ENCODE results near the gene VIPR1. TPM values are rescaled to one million over a fixed set of nuclear protein-coding genes. Genes with fewer than 3 reads are reported as not detected.

VIPR1 gene
- total RNA-seq, 1 donor = 5.6 TPM

GRCh38 chr3:42514876-42515275 is 12.4 kb downstream of the VIPR1 start:
- DNase-seq (ENCODE audit: low read depth) = no peak
- TF ChIP-seq, protein P1, sequence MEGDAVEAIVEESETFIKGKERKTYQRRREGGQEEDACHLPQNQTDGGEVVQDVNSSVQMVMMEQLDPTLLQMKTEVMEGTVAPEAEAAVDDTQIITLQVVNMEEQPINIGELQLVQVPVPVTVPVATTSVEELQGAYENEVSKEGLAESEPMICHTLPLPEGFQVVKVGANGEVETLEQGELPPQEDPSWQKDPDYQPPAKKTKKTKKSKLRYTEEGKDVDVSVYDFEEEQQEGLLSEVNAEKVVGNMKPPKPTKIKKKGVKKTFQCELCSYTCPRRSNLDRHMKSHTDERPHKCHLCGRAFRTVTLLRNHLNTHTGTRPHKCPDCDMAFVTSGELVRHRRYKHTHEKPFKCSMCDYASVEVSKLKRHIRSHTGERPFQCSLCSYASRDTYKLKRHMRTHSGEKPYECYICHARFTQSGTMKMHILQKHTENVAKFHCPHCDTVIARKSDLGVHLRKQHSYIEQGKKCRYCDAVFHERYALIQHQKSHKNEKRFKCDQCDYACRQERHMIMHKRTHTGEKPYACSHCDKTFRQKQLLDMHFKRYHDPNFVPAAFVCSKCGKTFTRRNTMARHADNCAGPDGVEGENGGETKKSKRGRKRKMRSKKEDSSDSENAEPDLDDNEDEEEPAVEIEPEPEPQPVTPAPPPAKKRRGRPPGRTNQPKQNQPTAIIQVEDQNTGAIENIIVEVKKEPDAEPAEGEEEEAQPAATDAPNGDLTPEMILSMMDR (IDR thresholded peaks at IDR 0.05; ENCODE audit: insufficient read depth, low read length) = no peak
- H3K4me3 ChIP-seq (ENCODE audit: low read depth, low read length) = no peak overlapping the region

DNA sequence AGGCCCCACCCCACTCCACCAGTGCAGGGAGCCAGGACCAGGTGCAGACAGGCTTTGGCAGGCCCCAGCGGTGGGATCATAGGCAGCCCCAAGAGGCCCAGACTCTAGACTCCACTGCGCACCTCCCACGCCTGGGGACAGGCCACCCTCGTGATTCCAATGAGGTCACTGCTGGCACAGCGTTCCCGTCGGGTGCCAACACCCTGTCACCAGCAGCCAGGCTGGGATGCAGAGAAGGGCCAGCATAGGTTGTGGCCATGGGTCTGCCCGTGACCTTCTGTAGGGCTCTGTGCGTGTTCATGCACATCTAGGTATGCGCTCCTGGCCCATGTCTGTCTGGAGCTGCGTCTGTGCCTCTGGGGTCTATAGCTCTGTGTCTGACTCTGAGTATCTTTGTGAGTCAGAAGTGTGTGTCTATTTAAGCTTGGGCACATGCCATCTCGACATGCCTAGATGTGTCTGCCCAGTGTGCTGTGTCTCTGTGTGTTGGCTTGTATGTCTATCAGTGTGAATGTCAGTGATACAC is 13.0 kb downstream of the VIPR1 start:
- no peak overlapping the region for H3K4me3 ChIP-seq (ENCODE audit: low read depth, low read length)
- peak; percentile 7 for DNase-seq (ENCODE audit: low read depth)
- TF ChIP-seq, protein P1 (IDR thresholded peaks at IDR 0.05; ENCODE audit: insufficient read depth, low read length) = no peak

GRCh38 chr3:42515976-42516375 is 13.5 kb downstream of the VIPR1 start:
- H3K4me3 ChIP-seq (ENCODE audit: low read depth, low read length) = no peak overlapping the region
- TF ChIP-seq, protein P1 (IDR thresholded peaks at IDR 0.05; ENCODE audit: insufficient read depth, low read length) = no peak
- DNase-seq (ENCODE audit: low read depth) = no peak

DNA sequence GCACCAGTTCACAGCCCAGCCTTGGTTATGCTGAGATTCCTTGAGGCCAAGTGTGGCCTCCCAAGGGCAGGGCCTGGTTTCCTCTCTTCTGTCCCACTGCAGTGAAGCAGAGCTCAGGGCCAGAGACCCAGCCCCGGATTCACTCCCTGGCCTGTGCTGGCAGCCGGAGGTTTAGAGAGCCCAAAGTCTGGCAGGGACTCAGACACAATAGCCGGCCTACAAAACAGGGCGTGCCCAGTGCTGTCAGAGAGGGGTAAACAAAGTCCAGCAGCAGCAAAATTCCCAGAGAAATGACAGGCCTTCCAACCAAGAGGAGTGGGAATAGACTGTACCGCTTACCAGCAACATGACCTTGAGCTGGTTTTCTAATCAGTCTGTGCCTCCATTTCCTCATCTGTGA is 14.0 kb downstream of the VIPR1 start:
- no peak overlapping the region for H3K4me3 ChIP-seq (ENCODE audit: low read depth, low read length)
- DNase-seq (ENCODE audit: low read depth) = no peak
- TF ChIP-seq, protein P1 (IDR thresholded peaks at IDR 0.05; ENCODE audit: insufficient read depth, low read length) = no peak

GRCh38 chr3:42517117-42517516 is 14.7 kb downstream of the VIPR1 start:
- DNase-seq (ENCODE audit: low read depth) = no peak
- TF ChIP-seq, protein P1 (IDR thresholded peaks at IDR 0.05; ENCODE audit: insufficient read depth, low read length) = no peak
- H3K4me3 ChIP-seq (ENCODE audit: low read depth, low read length) = no peak overlapping the region

- TF ChIP-seq, protein P1 (IDR thresholded peaks at IDR 0.05; ENCODE audit: insufficient read depth, low read length) = no peak
- DNase-seq (ENCODE audit: low read depth) = no peak
- H3K4me3 ChIP-seq (ENCODE audit: low read depth, low read length) = no peak overlapping the region
Observed at GRCh38 chr3:42518800-42519567, 16.5 kb downstream of the VIPR1 start.
